ENCODE data around the gene PSMD5. TPM values are rescaled to one million over a fixed set of nuclear protein-coding genes. Genes with fewer than 3 reads are reported as not detected.
A peak's percentile ranks its signal among the peaks of the same experiment; 100 is the strongest.

PSMD5 gene
- total RNA-seq, 1 donor from 2014 or later: 53.3 TPM

DNA sequence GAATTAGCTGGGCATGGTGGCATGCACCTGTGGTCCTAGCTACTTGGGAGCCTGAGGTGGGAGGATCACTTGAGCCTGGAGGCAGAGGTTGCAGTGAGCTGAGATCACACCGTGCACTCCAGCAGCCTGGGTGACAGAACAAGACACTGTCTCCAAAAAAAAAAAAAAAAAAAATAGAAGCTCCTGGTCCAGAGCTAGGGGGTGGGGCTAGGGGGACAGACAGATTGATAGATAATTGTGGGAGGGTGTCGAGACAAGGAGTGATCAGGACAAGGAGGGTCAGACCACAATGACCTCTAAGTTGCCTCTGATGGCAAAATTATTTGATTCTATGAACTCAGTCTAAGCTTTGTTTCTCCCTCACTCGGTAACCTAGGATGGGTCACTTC lies 40.9 kb upstream of the PSMD5 start:
- Mint-ChIP-seq H3K9me3 (ENCODE audit: unreplicated experiment) (no peaks in the 10 kb centered on the region), H3K27ac (ENCODE audit: unreplicated experiment) (no peak overlapping the region), H3K4me3 (ENCODE audit: unreplicated experiment) (no peak overlapping the region), H3K4me1 (ENCODE audit: unreplicated experiment) (peaks cover 23% of the 10 kb centered on the region), H3K36me3 (ENCODE audit: unreplicated experiment) (no peaks in the 10 kb centered on the region), H3K27me3 (ENCODE audit: unreplicated experiment) (no peaks in the 10 kb centered on the region)
- TF ChIP-seq, protein P1, sequence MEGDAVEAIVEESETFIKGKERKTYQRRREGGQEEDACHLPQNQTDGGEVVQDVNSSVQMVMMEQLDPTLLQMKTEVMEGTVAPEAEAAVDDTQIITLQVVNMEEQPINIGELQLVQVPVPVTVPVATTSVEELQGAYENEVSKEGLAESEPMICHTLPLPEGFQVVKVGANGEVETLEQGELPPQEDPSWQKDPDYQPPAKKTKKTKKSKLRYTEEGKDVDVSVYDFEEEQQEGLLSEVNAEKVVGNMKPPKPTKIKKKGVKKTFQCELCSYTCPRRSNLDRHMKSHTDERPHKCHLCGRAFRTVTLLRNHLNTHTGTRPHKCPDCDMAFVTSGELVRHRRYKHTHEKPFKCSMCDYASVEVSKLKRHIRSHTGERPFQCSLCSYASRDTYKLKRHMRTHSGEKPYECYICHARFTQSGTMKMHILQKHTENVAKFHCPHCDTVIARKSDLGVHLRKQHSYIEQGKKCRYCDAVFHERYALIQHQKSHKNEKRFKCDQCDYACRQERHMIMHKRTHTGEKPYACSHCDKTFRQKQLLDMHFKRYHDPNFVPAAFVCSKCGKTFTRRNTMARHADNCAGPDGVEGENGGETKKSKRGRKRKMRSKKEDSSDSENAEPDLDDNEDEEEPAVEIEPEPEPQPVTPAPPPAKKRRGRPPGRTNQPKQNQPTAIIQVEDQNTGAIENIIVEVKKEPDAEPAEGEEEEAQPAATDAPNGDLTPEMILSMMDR (IDR thresholded peaks at IDR 0.05): no peak
- no peak for DNase-seq (ENCODE audit: extremely low spot score, unreplicated experiment)

DNA sequence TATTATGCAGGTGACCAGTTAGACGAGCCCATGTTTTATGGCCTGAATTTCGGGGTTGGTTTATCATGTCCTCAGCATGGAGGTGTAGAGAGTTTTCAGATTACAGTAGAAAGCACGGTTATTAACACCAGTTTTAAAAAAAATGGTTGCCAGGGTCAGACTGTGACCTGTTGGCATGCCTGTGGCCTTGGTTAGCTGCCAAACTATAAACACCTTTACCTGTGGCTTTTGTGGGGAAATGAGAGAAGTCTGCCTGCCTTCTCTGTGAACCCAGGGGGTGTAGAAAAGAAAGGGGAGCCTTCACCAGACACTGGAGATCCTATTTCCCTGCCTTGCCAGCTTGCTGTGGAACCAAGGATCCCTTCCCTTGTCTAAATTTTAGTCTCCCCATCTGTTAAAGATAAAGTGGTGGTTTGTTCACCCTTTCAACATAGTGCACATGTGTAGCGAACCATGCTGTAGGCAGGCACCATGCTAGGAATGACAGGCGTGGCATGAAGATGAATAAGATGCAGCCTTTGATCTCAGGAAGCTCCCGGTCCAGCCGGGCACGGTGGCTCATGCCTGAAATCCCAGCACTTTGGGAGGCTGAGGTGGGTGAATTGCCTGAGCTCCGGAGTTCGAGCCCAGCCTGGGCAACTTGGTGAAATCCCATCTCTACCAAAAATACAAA lies 40.3 kb upstream of the PSMD5 start:
- TF ChIP-seq, protein P1 (IDR thresholded peaks at IDR 0.05): no peak
- no peak for DNase-seq (ENCODE audit: extremely low spot score, unreplicated experiment)
- Mint-ChIP-seq H3K36me3 (ENCODE audit: unreplicated experiment) (no peaks in the 10 kb centered on the region), H3K4me3 (ENCODE audit: unreplicated experiment) (no peak overlapping the region), H3K4me1 (ENCODE audit: unreplicated experiment) (peaks cover 28% of the 10 kb centered on the region), H3K27me3 (ENCODE audit: unreplicated experiment) (no peaks in the 10 kb centered on the region), H3K9me3 (ENCODE audit: unreplicated experiment) (no peaks in the 10 kb centered on the region), H3K27ac (ENCODE audit: unreplicated experiment) (no peak overlapping the region)

DNA sequence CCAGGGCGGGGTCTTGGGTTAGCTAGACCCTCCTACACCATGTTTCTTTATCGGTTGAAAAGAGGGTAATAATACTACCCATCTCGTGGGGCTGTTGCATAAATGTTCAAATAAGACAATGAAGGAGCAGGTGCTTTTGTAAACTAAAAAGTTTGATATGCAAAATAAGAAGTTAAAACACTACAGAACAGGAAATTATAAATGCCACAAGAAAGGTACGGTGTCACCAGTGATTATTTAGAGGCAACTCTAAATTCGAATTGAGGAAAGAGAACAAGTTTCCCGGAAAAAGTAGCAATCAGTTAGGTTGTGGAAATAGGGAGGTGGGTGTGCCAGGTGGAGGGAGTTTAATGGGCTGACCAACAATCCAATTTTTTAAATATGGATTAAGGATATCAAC lies 36.7 kb upstream of the PSMD5 start:
- peaks cover 35% of the 10 kb centered on the region for H3K4me1 Mint-ChIP-seq (ENCODE audit: unreplicated experiment)
- peaks cover 9% of the 10 kb centered on the region for H3K36me3 Mint-ChIP-seq (ENCODE audit: unreplicated experiment)
- peak overlapping the region; percentile 32 for H3K27ac Mint-ChIP-seq (ENCODE audit: unreplicated experiment)
- no peaks in the 10 kb centered on the region for H3K27me3 Mint-ChIP-seq (ENCODE audit: unreplicated experiment)
- H3K4me3 Mint-ChIP-seq (ENCODE audit: unreplicated experiment): no peak overlapping the region
- TF ChIP-seq, protein P1 (IDR thresholded peaks at IDR 0.05): no peak
- DNase-seq (ENCODE audit: extremely low spot score, unreplicated experiment): no peak
- H3K9me3 Mint-ChIP-seq (ENCODE audit: unreplicated experiment): no peaks in the 10 kb centered on the region

DNA sequence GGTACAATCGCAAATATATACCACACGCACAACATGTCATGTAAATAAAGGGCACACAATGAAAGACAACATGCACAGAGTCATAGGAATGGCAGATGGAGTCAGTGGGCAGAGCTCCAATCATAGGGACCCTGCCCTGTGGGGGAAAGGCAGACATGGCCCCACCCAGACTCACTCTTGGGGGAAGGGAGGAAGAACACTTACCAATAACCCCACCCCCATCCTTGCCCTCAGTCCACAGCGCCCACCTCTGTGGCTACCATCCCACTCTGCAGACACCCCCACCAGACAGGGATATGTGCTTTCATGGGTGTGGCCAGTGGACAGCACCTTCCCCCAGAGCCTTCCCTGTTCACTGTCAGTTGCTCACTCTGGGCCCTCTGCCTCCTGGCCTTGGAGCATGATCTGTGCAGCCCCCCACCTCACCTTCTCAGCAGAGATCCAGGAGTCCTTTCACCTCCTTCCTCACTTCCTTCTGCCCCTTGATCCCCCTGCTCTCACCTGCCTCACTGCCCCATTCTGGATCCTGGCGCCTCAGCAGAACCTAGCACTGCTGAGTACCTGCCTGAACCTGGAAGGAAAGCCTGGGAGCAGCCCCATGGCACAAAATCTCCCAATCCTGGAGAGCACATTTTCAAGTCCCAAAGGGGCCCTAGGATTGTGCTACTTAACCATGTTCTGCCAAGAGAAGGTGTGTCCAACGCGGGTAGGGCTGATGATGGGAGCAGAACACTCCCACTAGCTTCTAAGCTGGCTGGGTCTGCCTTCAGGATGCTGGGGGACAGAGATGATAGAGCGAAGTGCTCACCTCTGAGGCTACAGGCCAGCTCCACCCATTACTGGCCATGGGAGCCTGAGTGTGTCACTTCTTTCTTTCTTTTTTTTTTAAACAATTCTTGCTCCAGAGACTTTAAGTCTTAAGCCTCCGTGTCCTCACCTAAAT lies 35.7 kb upstream of the PSMD5 start:
- H3K4me1 Mint-ChIP-seq (ENCODE audit: unreplicated experiment): peaks cover 44% of the 10 kb centered on the region
- peak overlapping the region; percentile 80 for H3K4me3 Mint-ChIP-seq (ENCODE audit: unreplicated experiment)
- DNase-seq (ENCODE audit: extremely low spot score, unreplicated experiment): no peak
- no peaks in the 10 kb centered on the region for H3K9me3 Mint-ChIP-seq (ENCODE audit: unreplicated experiment)
- H3K27me3 Mint-ChIP-seq (ENCODE audit: unreplicated experiment): no peaks in the 10 kb centered on the region
- H3K36me3 Mint-ChIP-seq (ENCODE audit: unreplicated experiment): peaks cover 19% of the 10 kb centered on the region
- H3K27ac Mint-ChIP-seq (ENCODE audit: unreplicated experiment): peak overlapping the region; percentile 58
- TF ChIP-seq, protein P1 (IDR thresholded peaks at IDR 0.05): no peak

Data from osteocyte (in vitro differentiated cells).